H1 (cell line): Measurements from ENCODE around the gene DLX2. TPM values are rescaled to one million over a fixed set of nuclear protein-coding genes. Genes with fewer than 3 reads are reported as not detected.

Source experiments
- EZH2 ChIP-seq: fragments of 200-600 bp; sonication (generic); IDR thresholded peaks from 2 replicates; pipeline ENCODE4 v1.7.1; 2012; ENCODE audit warnings: low read depth, mild to moderate bottlenecking, moderate library complexity, low read length, inconsistent platforms; ENCODE audit not compliant: severe bottlenecking
- KDM5A ChIP-seq: fragments of 200-600 bp; IDR thresholded peaks from 2 replicates; pipeline ENCODE4 v1.7.1; 2012; ENCODE audit warnings: mild to moderate bottlenecking, low read length, inconsistent platforms, mixed read lengths
- polyA plus RNA-seq, 7 experiments: library from polyadenylated mRNA; depleted of rRNA in 3 of 7; stranded (reverse) in 5 of 7; unstranded in 2 of 7; fragments of >200 nt in 5 of 7; fragments of 200-250 nt in 2 of 7; gene quantifications; 1 replicate in 5 of 7; 2 replicates in 1 of 7; 4 replicates in 1 of 7; pipeline versions ENCODE4 v1.2.1 to v1.2.3, GENCODE V29; 2011 to 2013; ENCODE audit warnings: missing spikeins in 2 of 7, mixed read lengths in 2 of 7
- total RNA-seq: library from RNA; stranded (reverse); fragmentation: NEBNext Ultra II Directional; extraction: Animal tissue kit (Norgen Biotek cat#: 25700); gene quantifications from 2 replicates; pipeline ENCODE4 v1.2.1, GENCODE V29; 2021

DLX2 gene
- total and polyA plus RNA-seq, 2 of the 8 experiments (the other 6 are each of a cell fraction or from before 2014, with no cell fraction given), result 0.45 TPM; not detected in 1

DNA sequence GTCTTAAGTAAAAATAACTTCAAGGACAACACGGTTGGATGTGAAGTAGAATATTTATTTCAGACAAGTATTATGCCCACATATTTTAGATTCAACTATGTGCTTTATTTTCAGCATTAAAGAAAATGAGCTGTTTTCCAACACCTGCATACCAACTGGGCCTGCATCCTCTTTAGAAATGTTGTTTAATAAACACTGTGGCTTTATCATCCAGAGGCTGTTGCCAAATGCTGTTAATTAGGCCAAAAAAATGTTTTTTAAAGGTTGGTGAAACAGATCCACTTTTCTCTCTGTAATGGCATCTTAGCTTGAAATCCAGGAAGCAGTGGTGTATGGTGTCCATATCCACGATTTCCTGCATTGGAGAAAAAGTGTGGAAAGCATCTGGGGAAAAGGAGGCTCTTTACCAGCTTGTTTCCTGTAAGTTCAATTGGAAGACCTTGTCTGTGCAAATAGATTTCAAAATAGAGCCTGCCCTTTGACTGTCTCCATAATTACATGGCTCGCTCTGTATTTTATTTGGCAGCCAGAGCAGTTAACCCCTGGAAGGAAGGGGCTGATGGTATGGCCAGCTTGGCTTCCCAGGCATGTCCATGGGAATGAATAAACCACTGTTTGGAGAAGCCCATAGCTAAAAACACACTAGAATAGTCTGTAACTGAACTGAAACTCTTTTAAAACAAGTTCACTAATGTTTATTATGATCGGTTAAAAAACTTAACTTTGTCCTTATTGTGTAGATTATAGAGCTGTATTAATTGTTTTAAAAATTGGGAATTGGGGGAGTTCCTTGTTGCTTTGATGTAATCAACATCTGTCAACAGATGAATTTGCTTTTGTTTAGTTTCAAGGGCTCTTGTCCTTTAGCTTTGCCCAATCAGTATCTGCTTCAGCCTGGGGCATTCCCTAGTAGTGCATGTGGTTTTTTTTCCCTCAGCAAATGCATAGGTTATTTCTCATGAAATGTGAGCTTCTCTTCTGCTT is 50.4 kb downstream of the DLX2 start (continued):
- TF ChIP-seq KDM5A, result no peak
- TF ChIP-seq EZH2, result no peak
- TF ChIP-seq, all 59 proteins: peak for 0
